Fibroblast of skin of back (primary cell): ENCODE measurements around the gene KIF4A. TPM values are rescaled to one million over a fixed set of nuclear protein-coding genes. Genes with fewer than 3 reads are reported as not detected.
"Not testable (repeated sequence)": the region's sequence is repeated elsewhere in the genome, so short reads cannot be mapped to it uniquely, and the experiment has no call there.

ENCODE experiments used
- DNase-seq: peaks from one replicate; pipeline ENCODE4 v3.0.0-alpha.2; 2013
- polyA plus RNA-seq, 2 experiments: library from polyadenylated mRNA; unstranded; fragments of 120-200 nt; gene quantifications; one replicate each; pipeline ENCODE4 v1.2.1, GENCODE V29; 2013; ENCODE audit not compliant: insufficient read length in 2 of 2

The KIF4A gene, protein sequence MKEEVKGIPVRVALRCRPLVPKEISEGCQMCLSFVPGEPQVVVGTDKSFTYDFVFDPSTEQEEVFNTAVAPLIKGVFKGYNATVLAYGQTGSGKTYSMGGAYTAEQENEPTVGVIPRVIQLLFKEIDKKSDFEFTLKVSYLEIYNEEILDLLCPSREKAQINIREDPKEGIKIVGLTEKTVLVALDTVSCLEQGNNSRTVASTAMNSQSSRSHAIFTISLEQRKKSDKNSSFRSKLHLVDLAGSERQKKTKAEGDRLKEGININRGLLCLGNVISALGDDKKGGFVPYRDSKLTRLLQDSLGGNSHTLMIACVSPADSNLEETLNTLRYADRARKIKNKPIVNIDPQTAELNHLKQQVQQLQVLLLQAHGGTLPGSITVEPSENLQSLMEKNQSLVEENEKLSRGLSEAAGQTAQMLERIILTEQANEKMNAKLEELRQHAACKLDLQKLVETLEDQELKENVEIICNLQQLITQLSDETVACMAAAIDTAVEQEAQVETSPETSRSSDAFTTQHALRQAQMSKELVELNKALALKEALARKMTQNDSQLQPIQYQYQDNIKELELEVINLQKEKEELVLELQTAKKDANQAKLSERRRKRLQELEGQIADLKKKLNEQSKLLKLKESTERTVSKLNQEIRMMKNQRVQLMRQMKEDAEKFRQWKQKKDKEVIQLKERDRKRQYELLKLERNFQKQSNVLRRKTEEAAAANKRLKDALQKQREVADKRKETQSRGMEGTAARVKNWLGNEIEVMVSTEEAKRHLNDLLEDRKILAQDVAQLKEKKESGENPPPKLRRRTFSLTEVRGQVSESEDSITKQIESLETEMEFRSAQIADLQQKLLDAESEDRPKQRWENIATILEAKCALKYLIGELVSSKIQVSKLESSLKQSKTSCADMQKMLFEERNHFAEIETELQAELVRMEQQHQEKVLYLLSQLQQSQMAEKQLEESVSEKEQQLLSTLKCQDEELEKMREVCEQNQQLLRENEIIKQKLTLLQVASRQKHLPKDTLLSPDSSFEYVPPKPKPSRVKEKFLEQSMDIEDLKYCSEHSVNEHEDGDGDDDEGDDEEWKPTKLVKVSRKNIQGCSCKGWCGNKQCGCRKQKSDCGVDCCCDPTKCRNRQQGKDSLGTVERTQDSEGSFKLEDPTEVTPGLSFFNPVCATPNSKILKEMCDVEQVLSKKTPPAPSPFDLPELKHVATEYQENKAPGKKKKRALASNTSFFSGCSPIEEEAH
- polyA plus RNA-seq (2013, experiment 1 of 2; ENCODE audit: insufficient read length) = 43.3 TPM
- 5.2 TPM for polyA plus RNA-seq (2013, experiment 2 of 2; ENCODE audit: insufficient read length)

DNA sequence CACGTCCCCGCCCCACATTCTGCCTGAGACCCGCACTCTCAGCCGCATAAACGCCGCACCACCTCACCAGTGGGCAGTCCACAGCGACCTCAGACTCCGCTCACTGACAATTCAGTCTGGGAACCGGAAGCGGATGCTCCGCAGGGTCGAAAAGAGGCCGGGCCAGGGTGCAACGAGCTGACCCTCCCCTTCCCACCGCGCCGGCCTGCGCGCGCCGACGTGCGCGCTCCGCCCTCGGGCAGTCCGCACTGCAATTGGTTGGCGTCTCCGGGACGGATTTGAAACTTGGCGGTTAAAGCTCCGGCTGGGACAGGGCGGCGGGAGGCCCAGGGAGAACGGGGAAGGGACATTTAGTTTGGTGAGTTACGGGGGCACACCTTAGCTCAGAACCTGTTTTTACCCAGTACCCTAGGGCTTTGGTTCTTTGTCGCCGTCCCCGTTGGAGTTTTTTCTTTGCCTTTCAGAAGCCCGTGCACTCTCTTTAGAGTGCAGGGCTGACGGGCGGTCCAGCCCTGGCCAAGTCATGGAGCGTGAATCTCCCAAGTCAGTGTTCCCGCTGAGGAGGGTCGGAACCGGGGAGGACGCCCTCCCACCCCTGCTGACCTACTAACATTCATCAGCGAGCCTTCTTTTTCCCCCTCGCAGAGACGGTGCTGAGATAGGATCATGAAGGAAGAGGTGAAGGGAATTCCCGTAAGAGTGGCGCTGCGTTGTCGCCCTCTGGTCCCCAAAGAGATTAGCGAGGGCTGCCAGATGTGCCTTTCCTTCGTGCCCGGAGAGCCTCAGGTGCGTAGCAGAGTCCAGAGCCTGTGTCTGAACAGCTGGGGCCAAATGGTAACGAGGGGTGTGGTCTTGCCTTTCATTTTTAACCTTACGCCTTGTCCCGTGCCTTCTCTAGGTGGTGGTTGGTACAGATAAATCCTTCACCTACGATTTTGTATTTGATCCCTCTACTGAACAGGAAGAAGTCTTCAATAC, at the start of gene KIF4A, which contains the start of gene PDZD11:
KIF4A (plus strand) TSS at position 312 of the 978 bp plus-strand sequence; CDS start at position 667, 355 bp downstream.
PDZD11 (minus strand) TSS at position 135 of the 978 bp plus-strand sequence. CDS start 586 bp downstream, outside the sequence.
- DNase-seq = peak; percentile 85

DNA sequence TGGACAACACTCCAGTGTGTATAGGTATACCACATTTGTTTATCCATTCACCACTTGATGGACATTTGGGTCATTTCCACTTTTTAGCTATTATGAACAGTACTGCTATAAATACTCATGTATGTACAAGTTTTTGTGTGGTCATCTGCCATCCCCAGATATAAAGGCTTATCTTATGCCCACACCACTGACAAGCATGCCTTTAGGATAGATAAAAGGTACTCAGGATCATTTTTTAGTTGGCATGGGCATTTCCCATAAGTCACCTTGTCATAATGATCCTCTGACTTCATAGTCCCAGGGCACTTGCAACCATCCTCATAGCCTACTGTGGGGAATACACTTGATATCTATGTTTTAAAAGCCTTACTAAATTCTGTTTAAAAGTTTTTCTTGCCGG, 49.2 kb upstream of the KIF4A start:
- no peak for DNase-seq

DNA sequence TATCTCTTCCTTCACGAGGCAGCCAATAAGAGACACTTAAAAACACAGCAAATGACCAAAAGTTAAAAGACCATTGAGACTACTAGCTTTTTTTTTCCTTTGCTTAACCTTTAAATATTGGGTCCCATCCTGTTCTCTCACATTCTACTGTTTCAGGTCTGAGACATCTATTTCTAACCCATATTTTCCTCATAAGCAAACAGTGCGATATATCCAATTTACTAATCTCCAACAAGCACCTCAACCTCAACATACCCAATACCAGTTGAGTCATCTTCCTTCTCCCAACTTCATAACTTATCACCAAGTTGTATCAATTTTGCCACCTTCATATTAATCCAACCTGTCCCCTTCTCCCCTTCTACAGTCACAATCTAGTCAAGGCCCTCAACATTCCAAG, 48.4 kb upstream of the KIF4A start:
- no peak for DNase-seq

DNA sequence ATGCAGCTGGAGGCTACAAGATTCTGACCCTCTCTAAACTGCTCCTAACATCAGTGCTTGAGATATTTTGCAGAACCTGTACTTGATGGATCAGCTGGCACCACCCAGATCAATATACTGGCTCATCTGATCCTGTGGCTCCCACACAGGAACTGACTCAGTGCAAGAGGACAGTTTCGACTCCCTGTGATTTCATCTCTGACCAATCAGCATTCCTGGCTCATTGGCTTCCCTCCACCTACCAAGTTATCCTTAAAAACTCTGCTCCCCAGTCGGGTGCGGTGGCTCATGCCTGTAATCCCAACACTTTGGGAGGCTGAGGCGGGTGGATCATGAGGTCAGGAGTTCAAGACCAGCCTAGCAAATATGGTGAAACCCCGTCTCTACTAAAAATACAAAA, 46.3 kb upstream of the KIF4A start:
- not testable (repeated sequence) for DNase-seq

DNA sequence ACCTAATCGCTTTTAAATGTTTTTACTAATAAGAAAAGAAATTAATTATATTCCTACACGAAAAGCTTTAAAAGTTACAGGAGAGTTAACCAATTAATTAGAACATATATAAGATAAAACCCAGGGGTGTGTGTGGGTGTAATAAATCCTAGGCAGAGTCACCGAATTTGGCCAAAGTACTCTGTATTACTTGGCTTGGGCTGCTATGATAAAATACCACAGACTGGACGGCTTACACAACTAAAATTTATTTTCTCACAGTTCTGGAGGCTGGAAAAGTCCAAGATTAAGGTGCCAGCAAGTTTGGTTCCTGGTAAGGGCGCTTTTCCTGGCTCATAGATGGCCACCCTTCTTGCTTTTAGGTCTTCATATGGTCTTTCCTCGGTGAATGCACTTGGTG, 45.0 kb upstream of the KIF4A start:
- DNase-seq = no peak

DNA sequence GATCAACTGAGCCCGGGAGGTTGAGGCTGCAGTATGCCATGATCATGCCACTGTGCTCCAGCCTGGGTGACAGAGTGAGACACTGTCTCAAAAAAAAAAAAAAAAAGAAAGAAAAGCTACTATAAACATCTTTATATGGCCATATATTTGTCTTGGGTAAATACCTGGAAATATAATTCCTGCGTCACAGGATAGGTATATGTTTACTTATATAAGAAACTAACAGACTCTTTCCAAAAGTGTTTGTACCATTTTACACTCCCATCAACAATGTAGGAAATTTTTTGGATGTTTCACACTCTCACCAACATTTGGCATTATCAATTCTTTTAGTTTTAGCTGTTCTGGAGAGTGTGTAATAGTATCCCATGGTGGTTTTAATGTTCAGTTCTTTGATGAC, 42.7 kb upstream of the KIF4A start:
- DNase-seq = no peak

DNA sequence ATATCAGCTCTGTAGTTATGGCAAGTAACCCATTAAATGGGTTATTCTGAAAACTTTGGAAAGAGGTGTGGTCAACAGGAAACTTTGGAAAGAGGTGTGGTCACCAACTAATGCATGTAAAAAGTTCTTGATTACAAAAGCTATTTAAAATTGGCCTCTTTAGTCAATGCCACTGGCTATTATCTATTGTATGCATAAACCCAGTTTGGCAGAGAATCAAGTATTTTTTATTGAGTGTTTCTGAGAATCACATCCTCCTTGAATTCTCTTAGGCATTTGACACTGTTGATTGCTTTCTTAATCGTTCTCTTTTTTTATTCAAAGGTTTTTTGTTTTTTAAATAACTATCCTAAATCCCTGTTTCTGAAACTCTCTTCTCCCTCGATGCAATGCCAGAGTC, 37.4 kb upstream of the KIF4A start:
- no peak for DNase-seq

DNA sequence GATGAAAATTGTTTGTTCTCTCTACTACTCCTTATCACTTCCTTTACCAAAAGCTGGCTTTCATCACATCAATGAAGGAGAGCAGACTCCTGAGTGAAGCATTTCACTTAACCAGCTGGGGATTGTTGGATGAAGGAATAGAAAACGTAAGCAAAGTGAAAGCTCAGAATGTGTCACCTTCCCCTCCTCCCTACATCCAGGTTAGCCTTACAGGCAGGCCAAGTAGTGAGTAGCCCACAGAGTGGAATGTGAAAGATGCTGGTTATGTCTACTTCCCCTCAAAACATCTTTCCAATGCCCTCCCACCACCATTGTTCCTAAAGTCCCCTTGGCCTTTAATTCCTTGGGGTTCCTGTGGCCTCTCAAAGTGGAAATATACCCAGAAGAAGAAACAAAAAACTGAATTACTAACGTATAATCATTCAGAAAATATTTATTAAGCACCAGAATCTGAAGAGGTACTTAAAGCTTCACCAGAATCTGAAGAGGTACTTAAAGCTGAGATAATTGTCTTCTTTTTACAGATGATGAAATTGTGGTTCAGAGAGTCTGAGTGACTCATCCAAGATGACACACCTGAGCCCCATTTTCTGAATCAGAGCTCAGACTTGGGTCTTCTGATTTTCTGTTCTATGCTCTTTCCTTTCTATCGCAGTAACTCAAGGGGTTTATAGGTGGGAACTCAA, 36.4 kb upstream of the KIF4A start:
- DNase-seq = no peak

DNA sequence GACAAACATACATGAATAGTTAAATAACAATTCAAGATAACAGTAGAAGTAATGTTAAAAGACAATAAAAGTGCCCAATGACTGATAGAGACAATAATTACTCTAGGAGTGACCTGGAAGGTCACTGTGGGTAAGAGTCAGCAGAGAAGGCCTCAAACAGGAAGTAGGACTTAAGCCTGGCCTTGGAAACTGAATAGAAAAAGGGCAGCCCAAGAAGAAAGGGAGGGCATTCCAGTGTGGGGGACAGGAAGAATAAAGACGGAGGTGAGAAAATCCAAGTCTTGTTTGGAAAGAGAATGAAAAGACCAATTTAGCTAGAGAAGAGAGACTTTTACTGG, 35.9 kb upstream of the KIF4A start:
- no peak for DNase-seq

DNA sequence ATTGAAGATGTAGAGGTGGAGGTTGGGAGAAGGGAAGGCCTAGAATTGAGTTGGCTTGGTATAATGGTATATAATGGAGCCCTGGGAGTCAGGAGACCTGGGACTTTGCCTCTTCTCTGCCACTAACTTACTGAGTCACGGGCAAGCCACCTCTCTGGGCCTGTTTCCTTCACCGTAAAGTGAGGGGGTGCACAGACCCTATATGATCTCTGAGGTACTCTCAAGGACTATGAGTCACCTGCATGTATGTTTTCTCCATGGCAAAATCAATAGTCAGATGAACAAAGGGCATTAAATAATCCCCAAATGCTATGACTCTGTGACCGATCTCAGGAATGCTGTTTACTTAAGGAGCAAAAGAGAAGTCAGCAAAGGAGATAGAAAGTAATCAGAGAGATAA, 35.0 kb upstream of the KIF4A start:
- no peak for DNase-seq

DNA sequence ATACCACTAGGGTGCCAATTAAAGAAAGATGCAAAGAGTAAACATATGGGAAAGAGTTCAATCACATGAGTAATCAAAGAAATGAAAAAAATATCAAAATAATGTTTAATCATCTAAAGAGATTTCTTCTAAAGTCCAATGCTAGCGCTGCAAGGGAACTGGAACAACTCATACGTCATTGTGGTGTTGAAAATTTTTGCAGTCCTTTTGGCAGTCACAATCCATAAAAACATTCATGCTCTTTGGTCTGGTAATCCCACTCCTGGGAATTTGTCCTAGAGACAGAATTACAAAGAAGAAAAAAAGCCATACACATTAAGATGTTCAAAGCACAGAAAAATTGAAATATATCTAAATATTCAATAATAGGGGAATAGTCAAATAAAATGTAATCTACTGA, 34.5 kb upstream of the KIF4A start:
- DNase-seq = no peak

DNA sequence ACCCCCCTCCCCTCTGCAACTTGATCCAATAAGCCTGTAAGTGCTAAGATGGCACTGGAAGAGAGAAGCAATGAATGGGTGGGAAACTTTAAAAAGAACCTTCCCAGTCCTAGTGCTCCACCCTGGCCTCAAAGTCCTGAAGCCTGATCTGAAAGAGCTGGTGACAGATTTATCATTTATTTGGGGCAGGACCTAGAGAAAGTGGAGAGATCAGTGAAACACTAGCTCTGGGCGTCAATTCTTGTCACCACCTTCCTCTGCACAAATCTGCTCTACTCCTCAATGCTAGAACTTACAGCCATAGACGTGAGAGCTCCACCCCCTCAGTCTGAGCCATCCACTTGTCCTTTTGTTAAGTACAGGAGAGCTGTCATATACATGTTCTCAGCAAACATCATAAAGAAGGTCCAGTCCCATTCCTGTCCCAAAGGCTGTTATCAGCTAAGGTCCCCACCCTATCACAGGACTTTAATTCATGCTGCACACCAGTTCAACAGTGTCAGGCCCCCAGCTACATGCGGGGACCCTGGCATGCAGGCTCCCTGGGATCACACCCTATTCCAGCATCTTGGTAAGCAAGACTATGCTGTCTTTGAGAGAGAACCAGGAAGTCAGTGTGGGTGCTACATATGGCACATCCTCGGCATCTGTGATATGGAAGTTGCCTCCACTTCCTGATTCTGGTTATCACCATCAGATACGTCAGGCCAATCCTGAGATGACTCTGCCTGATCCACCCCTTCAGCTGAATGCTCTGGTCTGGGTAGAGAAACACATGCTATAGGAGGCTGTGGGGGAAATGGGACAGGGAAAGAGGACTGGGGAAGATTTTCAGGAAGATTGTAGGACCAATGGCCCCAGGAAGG, 32.2 kb upstream of the KIF4A start:
- no peak for DNase-seq

DNA sequence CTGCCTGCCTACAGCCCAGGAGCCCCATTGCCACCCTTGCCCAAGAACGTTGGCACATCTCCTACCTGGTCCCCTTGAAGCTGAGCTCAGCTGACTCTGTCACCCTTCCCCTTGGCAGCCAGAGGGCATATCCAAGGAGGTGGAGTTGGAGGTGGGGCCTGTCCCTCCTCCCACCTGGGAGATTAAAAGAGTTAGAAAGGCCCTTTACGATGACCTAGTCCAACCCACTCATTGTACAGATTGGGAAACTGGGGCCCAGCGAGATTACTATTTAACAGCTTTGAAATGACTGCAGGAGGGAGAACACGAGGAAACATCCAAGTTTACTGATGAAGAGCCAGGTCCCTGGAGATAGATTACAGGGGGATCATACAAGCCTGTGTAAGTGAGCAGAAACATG, 29.8 kb upstream of the KIF4A start, which contains the start of gene P2RY4:
P2RY4 (minus strand) TSS at position 101 of the 400 bp plus-strand sequence. CDS start 580 bp downstream, outside the sequence.
- DNase-seq = no peak

DNA sequence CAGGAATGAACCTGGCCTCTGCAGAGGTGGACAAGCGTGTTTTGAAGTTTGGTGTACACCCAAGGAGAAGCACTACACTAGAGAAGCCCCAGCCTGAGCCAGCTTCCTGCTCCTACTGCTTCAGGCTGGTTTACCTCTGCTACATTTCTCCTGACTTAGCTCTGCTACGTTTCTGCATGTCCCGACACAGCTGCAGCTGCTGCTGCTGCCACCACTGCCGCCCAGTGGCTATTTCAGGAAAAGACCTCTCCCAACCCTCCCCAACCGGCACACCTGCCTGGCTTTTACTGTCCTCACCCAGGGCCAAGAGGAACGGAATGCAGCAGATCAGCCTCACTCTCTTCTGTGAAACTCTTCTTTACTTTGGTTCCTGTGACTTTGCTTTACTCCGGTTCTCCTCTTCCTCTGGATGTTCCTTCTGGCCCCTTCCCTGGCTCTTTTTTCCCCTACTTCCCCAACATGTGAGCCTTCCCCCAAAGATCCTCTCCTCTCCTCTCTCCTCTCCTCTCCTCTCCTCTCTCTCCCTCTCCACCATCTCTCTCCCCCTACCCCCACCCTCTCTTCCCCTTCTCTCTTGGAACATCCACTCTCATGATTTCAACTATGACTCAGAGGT, 26.8 kb upstream of the KIF4A start:
- DNase-seq = peak; percentile 15

DNA sequence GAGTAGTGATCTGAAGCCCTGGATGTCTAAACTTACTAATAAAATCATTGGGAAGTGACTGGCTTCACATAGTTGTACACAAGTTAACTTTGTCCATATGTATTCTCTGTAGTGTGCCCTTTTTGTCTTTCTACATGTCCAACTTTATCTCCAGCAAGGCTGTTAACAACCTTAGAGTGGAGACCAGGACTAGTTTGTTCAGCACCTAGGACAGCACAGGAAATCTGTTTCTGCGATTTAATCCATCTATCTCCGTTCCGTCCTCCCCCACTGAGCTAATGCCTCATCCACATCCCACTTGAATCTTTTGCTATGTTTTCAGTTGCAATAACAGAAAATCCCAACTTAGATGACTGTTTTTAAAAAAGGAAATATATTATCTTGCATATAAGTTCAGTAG, 25.1 kb upstream of the KIF4A start:
- no peak for DNase-seq

DNA sequence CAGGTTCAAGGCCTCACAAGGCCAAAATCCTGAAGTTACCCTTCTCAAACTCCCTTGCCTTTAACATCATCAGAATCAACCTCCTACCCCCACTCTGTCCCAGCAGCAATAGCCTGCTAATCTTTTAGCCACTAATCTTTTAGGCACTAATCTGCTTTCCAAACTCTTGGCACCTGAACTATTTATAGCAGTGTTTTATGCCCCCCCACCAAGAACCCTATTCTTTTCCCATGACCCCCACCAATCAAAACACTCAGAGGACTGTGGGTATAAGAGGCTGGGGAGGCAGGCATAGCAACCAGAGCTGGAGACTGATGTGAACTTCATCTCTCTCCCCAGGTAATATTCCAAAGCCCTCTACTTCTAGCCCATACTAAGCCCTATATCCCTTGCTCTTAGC, 21.9 kb upstream of the KIF4A start, which contains the start of gene ARR3:
ARR3 (plus strand) TSS at position 301 of the 400 bp plus-strand sequence. CDS start 1,052 bp downstream, outside the sequence.
- DNase-seq = no peak

DNA sequence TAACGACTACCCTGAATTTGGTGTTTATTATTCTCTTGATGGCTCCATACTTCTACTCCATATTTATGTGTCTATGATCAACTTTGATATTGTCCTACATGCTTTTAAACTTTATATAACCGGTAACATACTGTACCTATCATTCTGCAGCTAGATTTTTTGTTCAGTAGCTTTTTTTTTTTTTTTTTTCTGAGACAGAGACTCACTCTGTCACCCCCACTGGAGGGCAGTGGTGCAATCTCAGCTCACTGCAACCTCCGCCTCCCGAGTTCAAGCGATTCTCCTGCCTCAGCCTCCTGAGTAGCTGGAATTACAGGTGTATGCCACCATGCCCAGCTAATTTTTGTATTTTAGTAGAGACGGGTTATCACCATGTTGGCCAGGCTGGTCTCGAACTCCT, 15.9 kb upstream of the KIF4A start:
- not testable (repeated sequence) for DNase-seq

DNA sequence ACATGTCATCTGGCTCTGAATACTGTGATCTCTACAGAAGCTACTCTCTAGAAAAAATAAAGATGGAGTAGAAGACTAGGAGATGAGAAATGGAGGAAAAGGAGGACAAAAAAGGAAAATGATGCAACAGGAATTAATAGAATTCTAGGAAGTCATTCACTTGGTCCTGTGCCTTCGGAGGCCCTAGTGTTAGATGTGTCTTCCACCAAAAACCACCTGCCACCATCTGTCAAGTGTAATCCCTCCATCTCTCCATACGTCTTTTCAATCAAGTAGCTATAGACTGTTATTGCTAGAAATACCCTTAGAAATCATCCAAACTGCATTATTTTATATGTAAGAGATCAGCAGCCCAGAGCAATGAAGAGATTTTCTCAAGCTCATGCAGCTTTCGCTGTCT, 10.8 kb upstream of the KIF4A start:
- no peak for DNase-seq

DNA sequence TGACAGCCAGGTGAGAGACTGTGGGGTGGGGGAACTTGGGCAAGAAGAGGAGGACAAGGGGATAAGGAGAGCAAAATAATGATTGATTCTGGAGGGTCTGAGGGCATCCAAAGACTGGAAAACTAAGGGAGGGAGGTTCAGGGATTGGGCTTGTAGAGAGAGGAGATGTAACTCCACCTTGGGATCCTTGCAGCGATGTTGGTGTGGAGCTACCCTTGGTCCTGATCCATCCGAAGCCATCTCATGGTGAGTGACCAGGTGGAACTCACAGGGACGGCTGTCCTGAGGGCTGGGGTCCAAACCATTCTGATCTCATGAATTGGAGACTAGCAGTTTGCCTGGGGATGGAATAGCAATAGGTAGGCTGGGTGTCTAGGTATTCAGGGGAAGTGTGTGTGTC, 9.3 kb upstream of the KIF4A start:
- DNase-seq = no peak
